Prostate gland (tissue), 2 donors: ENCODE results near the gene POLR3G. TPM values are rescaled to one million over a fixed set of nuclear protein-coding genes. Genes with fewer than 3 reads are reported as not detected.

ENCODE experiments used
- DNase-seq: peaks from one replicate; pipeline ENCODE4 v3.0.0-alpha.2; 2019; ENCODE audit warnings: low spot score
- H3K27ac ChIP-seq, 2 donors: fragments of 200-600 bp; sonication (generic); 2 replicates each; pipeline ENCODE4 v1.5.1; 2017 to 2019
- H3K27me3 ChIP-seq: fragments of 200-600 bp; sonication (generic); replicated peaks from 2 replicates; pipeline ENCODE4 v1.5.1; 2019; ENCODE audit not compliant: insufficient read depth
- H3K36me3 ChIP-seq, 2 donors: fragments of 200-600 bp; sonication (generic); 1 replicate in 1 of 2; 2 replicates in 1 of 2; pipeline versions ENCODE4 v1.5.1 to v1.8.1; 2017 to 2019
- H3K4me1 ChIP-seq: fragments of 200-600 bp; sonication (generic); replicated peaks from 2 replicates; pipeline ENCODE4 v1.5.1; 2019
- H3K4me3 ChIP-seq, 2 donors: fragments of 200-600 bp; sonication (generic); 2 replicates each; pipeline ENCODE4 v1.5.1; 2017 to 2019
- H3K9me3 ChIP-seq: fragments of 200-600 bp; sonication (generic); 2 replicates; pipeline ENCODE4 v1.5.1; 2017
- POLR2A ChIP-seq: fragments of 450-650 bp; IDR thresholded peaks from one replicate; pipeline ENCODE4 v1.6.1; 2016; ENCODE audit warnings: antibody characterized with exemption, mild to moderate bottlenecking
- POLR2AphosphoS5 ChIP-seq: sonication (generic); formaldehyde crosslinking; IDR thresholded peaks from one replicate; pipeline ENCODE4 v1.6.1; 2017; ENCODE audit warnings: antibody characterized with exemption
- WGBS: methylation state at CpG from one replicate; pipeline ENCODE4 v1.1.5; 2018; 5-methylcytosine and 5-hydroxymethylcytosine counted together
- intact Hi-C: fragments of 100-400 bp; cut with DNase I; formaldehyde crosslinking; loops from one replicate; pipeline ENCODE4 v1.14.2; 2022
- total RNA-seq, 2 donors: library from RNA; depleted of rRNA; stranded (reverse); fragments of >200 nt; gene quantifications; one replicate each; pipeline ENCODE4 v1.1.0, GENCODE V29; 2016
- TF ChIP-seq, protein P1 (sequence below), 4 experiments: fragments of 200-600 bp in 2 of 4; fragments of 450-650 bp in 2 of 4; sonication (generic) in 2 of 4; IDR thresholded peaks; 1 replicate in 3 of 4; 2 replicates in 1 of 4; pipeline ENCODE4 v1.5.1; 2016 to 2019; ENCODE audit warnings: antibody characterized with exemption in 4 of 4, mild to moderate bottlenecking in 2 of 4, moderate library complexity in 2 of 4

The POLR3G gene
- total RNA-seq, 2 donors from 2014 or later = 0.18 to 6.4 TPM

DNA sequence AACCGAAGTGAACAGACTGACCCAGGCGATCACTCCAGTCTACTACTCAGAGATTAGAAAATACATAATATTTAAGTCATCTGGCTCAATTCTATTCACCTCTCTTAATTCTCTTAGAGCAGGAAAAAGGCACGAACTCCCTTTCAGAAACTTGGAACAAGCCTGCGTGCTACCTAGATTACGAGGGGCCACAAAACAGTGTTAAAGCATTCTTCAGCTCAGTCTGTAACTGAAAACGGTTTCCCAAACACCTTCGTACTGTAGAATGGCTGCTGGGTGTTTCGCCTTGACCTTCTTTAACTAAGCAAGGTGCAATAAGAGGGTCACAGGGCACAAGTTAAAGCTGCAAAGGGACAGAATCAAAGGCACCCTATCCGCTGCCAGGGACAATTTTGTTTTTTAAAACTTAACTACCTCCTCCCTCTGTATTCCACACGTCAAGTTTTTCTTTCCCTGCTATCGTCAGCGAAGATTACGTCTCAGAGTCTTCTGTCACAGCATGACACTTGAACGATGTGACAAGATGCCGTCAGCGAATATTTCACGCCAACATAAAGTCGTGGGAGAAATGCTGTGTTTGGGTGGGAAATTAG, 54.0 kb downstream of the POLR3G start:
- Histone ChIP-seq H3K27ac (peak overlapping the region; percentile 89 to 92), H3K4me3 (peak overlapping the region; percentile 72 to 86), H3K36me3 (no peaks in the 10 kb centered on the region), H3K27me3 (no peaks in the 10 kb centered on the region), H3K9me3 (no peaks in the 10 kb centered on the region), H3K4me1 (no peaks in the 10 kb centered on the region)
- peak; percentile 5 for DNase-seq
- TF ChIP-seq, protein P1, sequence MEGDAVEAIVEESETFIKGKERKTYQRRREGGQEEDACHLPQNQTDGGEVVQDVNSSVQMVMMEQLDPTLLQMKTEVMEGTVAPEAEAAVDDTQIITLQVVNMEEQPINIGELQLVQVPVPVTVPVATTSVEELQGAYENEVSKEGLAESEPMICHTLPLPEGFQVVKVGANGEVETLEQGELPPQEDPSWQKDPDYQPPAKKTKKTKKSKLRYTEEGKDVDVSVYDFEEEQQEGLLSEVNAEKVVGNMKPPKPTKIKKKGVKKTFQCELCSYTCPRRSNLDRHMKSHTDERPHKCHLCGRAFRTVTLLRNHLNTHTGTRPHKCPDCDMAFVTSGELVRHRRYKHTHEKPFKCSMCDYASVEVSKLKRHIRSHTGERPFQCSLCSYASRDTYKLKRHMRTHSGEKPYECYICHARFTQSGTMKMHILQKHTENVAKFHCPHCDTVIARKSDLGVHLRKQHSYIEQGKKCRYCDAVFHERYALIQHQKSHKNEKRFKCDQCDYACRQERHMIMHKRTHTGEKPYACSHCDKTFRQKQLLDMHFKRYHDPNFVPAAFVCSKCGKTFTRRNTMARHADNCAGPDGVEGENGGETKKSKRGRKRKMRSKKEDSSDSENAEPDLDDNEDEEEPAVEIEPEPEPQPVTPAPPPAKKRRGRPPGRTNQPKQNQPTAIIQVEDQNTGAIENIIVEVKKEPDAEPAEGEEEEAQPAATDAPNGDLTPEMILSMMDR (IDR thresholded peaks at IDR 0.05) = no peak
- TF ChIP-seq POLR2AphosphoS5 (no peak), POLR2A (no peak)
- 2% methylated on average over 18 of the region's 18 CpGs for WGBS
- intact Hi-C loops = loop anchor here (1.0 to 10.0 kb wide), 2 partner anchors 54 to 114 kb away; partner anchors contain the start of genes MBLAC2 and POLR3G

DNA sequence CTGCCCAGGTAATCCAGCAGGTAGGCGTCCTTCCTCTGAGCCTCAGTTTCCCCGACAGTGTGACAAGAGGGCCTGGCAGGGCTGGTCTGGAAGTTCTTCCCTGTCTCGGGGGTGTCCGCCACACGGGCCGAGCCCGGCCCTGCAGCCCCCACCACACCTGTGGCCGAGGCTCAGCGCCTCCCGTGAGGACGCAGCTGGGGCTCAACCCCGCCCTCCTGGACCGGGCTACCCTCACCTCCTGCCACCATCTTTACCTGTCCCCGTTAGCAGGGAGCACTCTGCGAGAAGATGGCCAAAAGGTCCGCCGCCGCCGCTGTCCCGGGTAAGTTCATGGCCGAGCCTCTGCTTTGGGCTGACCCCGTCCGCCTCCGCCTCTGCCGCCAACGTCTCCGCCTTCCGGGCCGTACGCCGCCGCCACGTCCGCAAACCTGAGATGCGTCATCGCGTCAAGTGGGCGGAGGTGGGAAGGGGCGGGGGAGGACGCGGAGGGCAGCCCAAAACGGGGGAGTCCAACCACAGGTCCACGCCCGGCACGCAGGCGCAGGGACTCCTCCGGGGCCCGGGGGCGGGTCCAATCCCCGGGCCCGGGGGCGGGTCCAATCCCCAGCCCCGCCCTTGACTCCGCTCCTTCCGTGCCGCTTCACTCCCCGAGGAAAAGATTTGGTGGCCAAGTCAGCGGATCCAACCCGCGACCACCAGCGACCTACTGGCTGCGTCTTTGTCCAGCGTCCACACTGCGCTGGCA, 54.7 kb downstream of the POLR3G start, which contains the start of gene LYSMD3:
Gene LYSMD3 (minus strand): TSS at position 391 of the 745 bp plus-strand sequence. CDS start 4,295 bp downstream, outside the sequence.
- under 1% methylated on average over 55 of the region's 64 CpGs for WGBS
- intact Hi-C loops = loop anchor here (1.0 to 10.0 kb wide), 2 partner anchors 55 to 115 kb away; partner anchors contain the start of genes MBLAC2 and POLR3G
- Histone ChIP-seq H3K36me3 (no peaks in the 10 kb centered on the region), H3K4me3 (peak within 1 kb of the TSS; percentile 72 to 86), H3K9me3 (no peaks in the 10 kb centered on the region), H3K27me3 (no peaks in the 10 kb centered on the region), H3K27ac (peak within 1 kb of the TSS; percentile 89 to 92), H3K4me1 (no peaks in the 10 kb centered on the region)
- peak; percentile 98 for DNase-seq
- TF ChIP-seq POLR2A (peak; percentile 95), POLR2AphosphoS5 (peak; percentile 97)
- TF ChIP-seq, protein P1 (IDR thresholded peaks at IDR 0.05) = no peak

DNA sequence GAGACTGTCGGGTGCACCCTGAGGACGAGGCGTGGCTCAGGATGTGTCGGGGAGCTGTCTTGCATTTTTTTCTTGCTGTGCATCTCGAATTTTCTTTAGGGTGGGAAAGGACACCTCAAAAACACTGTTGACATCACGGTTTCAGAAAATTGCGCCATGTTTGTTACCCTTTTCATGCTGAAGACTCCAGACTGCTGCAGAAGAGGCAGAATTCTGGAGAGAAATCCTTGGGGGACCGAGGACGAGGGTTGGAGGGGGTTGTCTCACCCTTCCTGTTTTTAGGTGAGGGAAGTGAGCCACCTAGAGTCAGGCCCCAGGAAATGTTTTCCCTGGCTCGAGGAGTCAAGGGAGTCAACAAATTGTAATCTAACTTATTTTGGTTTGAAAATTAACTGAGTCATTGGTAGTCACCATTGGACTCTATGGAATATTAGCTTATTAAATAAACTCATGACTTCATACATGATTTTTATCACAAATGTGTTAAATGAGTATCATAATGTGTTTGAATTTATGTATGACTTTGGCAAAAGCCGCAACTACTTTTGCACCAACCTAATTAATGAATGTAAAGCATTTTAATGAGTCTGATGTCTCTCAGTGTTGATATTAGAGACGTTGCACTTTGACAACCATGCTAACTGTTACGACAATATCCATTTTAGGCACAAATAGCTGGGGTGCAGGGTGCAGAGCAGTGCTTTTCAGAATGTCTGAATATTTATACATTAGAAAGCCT, 55.4 kb downstream of the POLR3G start:
- intact Hi-C loops = loop anchor here (1.0 to 10.0 kb wide), 3 partner anchors 56 to 115 kb away; partner anchors contain the start of genes MBLAC2 and POLR3G
- Histone ChIP-seq H3K9me3 (no peaks in the 10 kb centered on the region), H3K36me3 (no peaks in the 10 kb centered on the region), H3K27me3 (no peaks in the 10 kb centered on the region), H3K4me1 (no peaks in the 10 kb centered on the region), H3K4me3 (peak overlapping the region; percentile 72 to 86), H3K27ac (peak overlapping the region; percentile 89 to 92)
- peak; percentile 60 for DNase-seq
- 7% methylated on average over 13 of the region's 13 CpGs for WGBS
- TF ChIP-seq POLR2AphosphoS5 = no peak
- TF ChIP-seq, protein P1 (IDR thresholded peaks at IDR 0.05) = peak; percentile 48 to 77 (median 64)

DNA sequence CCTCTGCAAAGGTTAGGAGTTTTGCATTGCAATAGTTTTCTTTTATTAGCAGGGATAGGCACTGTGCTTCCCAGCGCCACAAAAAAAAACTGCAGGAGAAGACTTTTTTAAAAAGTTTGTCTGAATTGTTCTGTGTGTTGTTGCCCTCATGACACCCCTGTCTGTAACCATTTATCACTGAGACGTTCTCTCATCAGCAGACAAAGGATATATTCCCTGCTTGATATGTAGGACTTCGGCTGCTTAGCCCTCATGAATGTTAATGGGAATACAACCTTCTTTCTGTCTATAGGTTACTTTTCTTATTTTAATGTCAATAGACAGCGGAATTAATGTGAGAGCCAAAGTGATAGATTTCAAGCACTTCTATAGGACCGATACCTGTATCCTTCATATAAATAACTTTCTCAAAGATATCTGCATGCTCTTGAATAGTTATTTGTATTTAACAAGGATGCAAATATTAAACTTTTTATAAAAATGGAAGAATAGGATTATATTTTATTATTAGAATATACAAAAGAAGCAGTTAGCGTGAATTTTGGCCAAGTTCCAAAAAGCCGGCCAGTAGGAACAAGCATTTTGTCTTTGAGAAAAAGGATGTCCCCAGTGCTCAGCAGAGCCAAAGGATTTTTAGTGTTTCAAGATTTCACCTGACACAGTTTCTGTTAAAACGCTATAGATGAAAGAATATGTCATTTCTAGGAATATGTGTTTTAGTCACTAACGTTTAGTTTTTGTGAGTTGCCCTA, 56.2 kb downstream of the POLR3G start:
- H3K4me3 ChIP-seq = no peak overlapping the region
- intact Hi-C loops = loop anchor here (1.0 kb wide), 1 partner anchor 92 kb away; no protein-coding TSS in a partner anchor
- H3K27ac ChIP-seq = no peak overlapping the region
- no peaks in the 10 kb centered on the region for H3K9me3 ChIP-seq
- WGBS = 40% methylated on average over 9 of the region's 9 CpGs
- H3K4me1 ChIP-seq = no peaks in the 10 kb centered on the region
- H3K36me3 ChIP-seq = no peaks in the 10 kb centered on the region
- no peak for DNase-seq
- TF ChIP-seq POLR2A (no peak), POLR2AphosphoS5 (no peak)
- TF ChIP-seq, protein P1 (IDR thresholded peaks at IDR 0.05) = no peak
- no peaks in the 10 kb centered on the region for H3K27me3 ChIP-seq
